Gastroesophageal sphincter (tissue), 3 donors: Measurements from ENCODE around the gene DMRTC1B.
"Not testable (repeated sequence)": the region's sequence is repeated elsewhere in the genome, so short reads cannot be mapped to it uniquely, and the experiment has no call there.

Source experiments
- CTCF ChIP-seq, 4 experiments: fragments of 200-600 bp in 2 of 4; fragments of 450-650 bp in 2 of 4; sonication (generic) in 1 of 4; IDR thresholded peaks; one replicate each; pipeline ENCODE4 v1.5.1; 2017 to 2019; ENCODE audit warnings: antibody characterized with exemption in 4 of 4, mild to moderate bottlenecking in 2 of 4, moderate library complexity in 2 of 4
- POLR2A ChIP-seq, 2 donors: fragments of 450-650 bp; IDR thresholded peaks; one replicate each; pipeline ENCODE4 v1.6.1; 2017; ENCODE audit warnings: antibody characterized with exemption in 2 of 2, mild to moderate bottlenecking in 2 of 2, moderate library complexity in 1 of 2

DNA sequence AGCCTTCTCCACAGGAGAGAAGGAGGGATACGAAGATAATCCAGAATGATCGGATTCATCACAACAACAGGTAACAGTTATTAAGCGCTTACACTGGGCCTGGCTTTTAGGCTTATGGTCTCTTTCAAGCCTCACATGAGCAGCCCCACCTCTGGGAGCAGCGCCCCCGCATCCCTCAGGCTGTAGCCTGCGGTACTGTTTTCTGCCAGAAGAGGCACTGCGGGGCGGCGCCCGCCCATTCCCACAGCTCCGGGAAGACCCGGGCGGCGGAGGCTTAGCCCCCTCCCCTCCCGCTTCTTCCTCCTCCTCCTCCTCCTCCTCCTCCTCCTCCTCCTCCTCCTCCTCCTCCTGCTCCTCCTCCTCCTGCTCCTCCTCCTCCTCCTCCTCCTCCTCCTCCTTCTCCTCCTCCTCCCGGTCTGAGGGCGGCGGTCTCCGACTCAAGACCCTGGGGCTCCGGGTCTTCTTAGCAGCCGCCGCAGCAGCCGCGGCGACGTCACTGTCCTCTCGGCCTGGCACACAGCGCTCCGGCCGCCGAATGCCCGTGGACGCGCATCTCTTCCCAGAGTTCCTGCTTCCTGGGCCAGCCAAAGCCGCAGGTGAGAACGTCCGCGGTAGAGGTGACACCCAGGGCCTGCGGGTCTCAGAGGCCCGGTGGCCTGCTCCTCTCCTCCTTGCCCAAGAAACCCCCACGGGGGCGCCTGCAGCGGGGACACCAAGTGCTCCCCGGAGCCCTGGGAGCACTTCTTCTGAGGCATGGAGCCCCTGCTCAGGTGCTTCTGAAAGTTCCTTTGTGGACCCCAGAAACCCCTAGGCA lies at the start of gene DMRTC1B:
- TF ChIP-seq CTCF, POLR2A (IDR thresholded peaks at IDR 0.05): not testable (repeated sequence)
